UCSD-AML1 (cell line): ENCODE measurements around the gene MAP2.

Experiments
- DNase-seq: peaks from one replicate; lab custom pipeline; 2025; ENCODE audit not compliant: unreplicated experiment; lab: John Stamatoyannopoulos, UW

Gene MAP2

GRCh38 chr2:209526561-209526960 lies 102.7 kb downstream of the MAP2 start:
- no peak for DNase-seq

DNA sequence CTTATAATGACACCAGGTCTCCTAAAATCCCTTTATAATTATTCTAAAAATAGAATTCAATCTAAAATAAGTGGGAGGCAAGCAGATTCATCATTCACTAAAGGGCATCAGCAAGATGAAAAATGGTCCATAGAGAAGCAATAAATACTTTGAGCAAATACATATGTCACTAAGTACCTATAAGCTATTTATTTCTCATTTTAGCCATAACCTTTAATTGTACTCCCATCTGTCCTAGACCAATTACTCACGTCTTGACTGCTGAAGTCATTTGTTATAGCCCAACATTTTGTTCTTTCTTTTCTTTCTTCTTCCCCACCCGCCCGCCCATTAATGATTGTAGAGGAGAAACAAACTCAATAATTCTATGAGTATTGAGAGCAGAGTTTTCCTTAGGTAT lies 105.7 kb downstream of the MAP2 start:
- no peak for DNase-seq

GRCh38 chr2:209532321-209532720 lies 108.5 kb downstream of the MAP2 start:
- no peak for DNase-seq

GRCh38 chr2:209533391-209533790 lies 109.5 kb downstream of the MAP2 start:
- no peak for DNase-seq

DNA sequence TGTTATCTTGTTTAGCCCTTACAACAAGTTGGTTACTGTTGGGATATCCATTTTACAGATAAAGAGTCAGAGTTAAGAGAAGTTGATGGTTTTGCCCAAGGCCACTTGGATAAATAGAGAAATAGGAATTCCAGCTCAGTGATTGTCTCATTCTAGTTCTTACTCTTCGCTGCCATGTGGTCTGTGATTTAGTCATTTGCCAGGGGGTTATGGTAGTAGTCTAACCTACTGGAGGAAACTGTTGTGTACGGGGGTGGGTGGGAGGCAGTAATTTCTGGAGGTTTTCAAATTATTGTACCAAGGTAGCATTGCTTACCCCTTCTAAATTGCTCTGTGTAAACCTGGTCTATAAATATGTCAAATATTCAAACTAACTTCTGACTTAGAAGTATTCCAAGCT lies 110.4 kb downstream of the MAP2 start:
- no peak for DNase-seq

- no peak for DNase-seq
Measured at GRCh38 chr2:209536363-209536762, 112.5 kb downstream of the MAP2 start.

DNA sequence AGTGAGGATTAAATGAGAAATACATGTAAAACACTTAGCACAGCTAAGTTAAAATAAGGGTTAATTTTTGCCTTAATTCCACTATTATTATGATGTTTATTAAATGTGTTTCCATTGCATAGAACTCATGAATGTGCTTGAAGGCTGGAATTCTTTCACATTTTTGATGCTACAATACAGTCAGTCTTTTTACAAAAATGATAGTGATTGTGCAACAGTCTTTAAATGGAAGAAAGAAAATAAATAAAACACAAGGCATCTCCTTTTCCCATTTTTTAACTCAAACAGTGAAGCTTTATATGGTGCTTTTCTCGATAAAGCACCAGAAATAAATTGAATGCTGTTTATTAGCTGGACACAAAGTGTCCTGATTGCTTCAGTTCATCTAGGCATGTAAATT lies 123.9 kb downstream of the MAP2 start:
- no peak for DNase-seq

GRCh38 chr2:209549589-209549988 lies 125.7 kb downstream of the MAP2 start:
- no peak for DNase-seq

- DNase-seq: no peak
Measured at GRCh38 chr2:209553913-209554312, 130.1 kb downstream of the MAP2 start.

- DNase-seq: no peak
Measured at GRCh38 chr2:209556354-209556961, 132.6 kb downstream of the MAP2 start.

- DNase-seq: no peak
Measured at GRCh38 chr2:209560911-209561310, 137.1 kb downstream of the MAP2 start.

DNA sequence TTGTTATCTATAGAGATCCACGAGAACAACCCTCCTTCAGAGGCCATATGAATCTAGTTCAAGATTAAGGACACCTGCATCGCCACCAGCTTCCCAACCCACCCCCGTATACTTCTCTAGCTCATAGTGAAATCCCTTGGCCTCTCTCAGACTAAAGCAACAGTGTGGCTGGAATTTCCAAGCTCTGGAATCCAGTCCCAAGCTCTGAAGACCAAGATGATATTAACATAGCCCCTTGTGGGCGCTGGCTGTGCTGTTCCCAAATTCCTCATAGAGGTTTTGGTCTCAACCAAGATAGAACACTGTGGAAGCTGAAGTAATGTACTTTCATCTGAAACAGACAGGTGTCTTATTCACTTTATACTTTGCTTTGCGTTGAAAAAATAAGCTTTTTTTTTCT lies 139.6 kb downstream of the MAP2 start:
- DNase-seq: no peak

- DNase-seq: no peak
Measured at GRCh38 chr2:209564816-209565215, 141.0 kb downstream of the MAP2 start.

- no peak for DNase-seq
Measured at GRCh38 chr2:209565896-209566582, 142.2 kb downstream of the MAP2 start.

DNA sequence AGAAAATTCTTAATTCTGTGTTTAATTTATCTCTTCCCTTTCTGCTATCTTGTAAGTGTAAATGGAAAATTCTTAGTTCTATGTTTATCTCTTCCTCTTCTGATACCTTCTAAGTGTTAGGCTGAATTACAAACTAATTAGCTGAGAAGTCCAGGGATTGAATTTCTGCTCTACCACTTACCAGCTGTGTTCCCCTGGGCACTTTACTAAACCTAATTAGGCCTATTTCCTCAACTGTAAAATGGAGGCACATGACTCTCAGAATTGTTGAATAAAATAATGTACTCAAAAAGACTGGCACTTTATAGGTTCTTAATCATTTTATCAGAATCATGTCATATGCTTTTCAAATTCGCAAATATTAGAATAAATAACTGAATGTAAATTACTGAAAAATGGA lies 146.3 kb downstream of the MAP2 start:
- no peak for DNase-seq

GRCh38 chr2:209574515-209574914 lies 150.7 kb downstream of the MAP2 start:
- DNase-seq: no peak

DNA sequence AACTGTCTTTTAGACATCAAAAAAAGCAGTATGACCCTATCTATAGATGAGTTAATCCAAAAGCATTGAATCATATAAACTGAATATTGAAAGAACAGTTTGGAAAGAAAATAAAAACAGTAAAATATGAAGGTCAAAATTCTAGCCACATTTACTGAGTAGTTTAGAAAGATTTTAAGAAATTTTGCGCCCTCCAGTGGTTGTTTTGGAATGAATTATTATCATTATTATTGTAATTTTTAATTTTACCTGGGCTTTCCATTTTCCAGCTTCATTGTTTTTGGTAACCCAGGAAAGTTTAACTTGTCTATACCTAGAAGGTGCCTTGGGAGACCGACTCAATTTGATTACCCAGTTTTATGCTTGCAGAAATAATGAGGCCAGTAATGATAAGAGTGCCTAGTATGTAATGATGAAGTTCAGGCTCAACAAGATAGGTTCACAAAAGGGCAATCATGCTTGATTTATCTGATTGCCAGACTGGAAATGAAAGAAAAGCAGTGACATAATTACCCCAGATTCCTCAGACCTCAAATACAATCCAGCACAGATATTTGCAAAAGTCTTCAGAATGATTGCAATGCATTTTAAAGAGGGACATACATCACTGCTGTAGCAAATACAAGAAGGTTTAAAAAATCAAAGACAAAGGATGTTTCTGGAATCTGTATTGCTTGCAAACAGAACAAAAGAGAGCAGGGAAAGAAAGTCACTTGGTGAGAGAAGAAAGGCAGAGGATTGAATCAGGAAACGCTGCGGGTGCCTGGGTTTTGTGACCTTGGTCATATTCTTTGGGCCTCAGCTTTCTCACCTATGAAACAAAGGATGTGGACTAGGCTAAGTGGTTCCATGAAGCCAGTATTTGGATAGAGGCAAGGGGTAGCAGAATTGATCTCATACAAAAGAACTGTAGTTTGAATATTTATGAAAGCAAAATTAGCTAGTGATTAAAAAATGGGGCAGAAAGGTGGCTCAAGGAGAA lies 153.8 kb downstream of the MAP2 start:
- DNase-seq: no peak

- no peak for DNase-seq
Measured at GRCh38 chr2:209578394-209579001, 154.7 kb downstream of the MAP2 start.

GRCh38 chr2:209579230-209579749 lies 155.4 kb downstream of the MAP2 start:
- peak; percentile 9 for DNase-seq

DNA sequence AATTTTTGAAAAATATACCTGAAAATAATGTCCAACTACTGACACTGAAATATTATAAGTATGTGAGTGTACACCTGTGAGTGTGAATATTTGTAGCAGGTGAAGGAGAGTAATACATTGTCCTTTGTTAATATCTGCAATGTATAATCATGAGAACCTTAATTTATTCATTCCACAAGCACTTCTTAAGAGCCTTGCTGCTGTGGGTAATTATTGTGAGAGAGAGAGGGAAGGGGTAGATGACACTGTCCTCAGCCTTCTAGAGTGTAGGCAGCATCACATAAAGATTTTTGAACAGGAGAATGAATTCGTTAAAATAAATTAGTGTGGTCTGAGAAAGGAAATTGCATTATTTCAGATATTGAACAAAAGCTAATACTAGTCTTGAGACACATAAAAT lies 157.2 kb downstream of the MAP2 start:
- DNase-seq: no peak

DNA sequence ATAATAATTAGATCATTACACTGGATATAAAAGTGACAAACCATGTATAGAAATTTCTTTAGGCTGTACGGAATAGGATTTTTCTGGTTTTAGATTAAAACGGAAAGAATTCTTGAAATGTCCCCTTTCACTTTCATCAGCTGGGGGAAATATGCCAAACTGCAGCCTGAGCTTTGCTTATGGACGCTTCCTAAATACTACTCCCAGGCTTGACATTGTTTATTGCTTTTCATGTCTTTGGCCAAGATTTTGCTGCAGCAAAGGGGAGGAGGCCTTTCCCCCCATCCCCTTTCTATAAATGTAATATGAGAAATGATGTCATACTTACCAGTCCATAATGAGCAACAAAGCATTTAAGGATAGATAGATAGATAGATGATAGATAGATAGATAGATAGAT lies 158.4 kb downstream of the MAP2 start:
- DNase-seq: no peak
